Measurements from ENCODE around the gene PXDN.

DNA sequence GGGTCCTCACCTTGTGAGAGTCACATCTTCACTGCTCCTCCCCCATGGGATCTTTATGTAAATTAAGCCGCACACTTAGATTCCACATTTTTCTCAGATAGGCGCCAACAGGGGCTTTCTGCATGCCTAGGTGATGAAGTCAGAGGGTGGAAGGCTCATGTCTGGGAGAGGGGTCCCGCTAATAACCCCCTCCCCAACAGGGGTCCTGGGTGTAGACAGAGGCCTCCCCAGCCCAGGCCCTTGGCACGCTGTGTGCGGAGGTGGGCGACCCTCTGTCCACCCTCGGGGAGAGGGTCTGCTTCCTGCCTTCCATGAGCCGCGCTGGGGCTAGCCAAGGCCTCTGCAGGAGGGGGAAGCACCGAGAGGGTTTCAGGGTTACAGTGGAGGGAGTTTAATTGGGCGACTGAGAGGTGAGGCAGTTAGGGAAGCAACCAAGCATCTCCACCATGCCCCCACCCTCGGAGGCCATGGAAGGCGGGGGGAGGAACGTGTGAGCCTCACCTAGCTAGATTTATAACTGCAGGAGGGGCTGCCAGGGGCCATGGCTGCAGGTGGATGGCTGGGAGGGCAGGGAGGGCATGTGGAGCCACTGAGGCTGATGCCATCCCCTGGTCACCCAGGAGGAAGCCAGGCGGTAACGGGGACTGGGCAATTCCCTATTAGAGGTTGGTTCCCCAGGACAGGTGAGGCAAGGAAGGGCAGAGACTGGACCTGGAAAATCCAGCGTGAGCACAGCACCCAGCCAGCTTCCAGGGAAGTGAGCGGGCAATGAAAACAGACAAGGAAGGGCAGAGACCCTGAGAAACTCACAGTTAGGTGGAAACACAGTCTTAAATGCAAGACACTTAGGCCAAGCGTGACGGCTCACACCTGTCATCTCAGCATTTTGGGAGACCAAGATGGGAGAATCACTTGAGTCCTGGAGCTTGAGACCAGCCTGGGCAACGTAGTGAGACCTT lies 7.7 kb upstream of the PXDN start:
- TF ChIP-seq, protein P1, sequence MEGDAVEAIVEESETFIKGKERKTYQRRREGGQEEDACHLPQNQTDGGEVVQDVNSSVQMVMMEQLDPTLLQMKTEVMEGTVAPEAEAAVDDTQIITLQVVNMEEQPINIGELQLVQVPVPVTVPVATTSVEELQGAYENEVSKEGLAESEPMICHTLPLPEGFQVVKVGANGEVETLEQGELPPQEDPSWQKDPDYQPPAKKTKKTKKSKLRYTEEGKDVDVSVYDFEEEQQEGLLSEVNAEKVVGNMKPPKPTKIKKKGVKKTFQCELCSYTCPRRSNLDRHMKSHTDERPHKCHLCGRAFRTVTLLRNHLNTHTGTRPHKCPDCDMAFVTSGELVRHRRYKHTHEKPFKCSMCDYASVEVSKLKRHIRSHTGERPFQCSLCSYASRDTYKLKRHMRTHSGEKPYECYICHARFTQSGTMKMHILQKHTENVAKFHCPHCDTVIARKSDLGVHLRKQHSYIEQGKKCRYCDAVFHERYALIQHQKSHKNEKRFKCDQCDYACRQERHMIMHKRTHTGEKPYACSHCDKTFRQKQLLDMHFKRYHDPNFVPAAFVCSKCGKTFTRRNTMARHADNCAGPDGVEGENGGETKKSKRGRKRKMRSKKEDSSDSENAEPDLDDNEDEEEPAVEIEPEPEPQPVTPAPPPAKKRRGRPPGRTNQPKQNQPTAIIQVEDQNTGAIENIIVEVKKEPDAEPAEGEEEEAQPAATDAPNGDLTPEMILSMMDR (conservative IDR thresholded peaks at IDR 0.05; ENCODE audit: low read length), result no peak
- no peak for TF ChIP-seq EZH2phosphoT487 (IDR thresholded peaks at IDR 0.05; ENCODE audit: borderline replicate concordance)

Measured in Loucy (cell line).